PC-3 (cell line): ENCODE data around the gene NAT9. TPM values are rescaled to one million over a fixed set of nuclear protein-coding genes. Genes with fewer than 3 reads are reported as not detected.

ENCODE experiments used
- ATAC-seq: fragments of 200-7000 bp; cut with Tn5 transposase; 2 replicates; pipeline ENCODE4 v1.9.1; 2020; ENCODE audit warnings: mild to moderate bottlenecking, moderate library complexity
- BruUV-seq: library from RNA; stranded (reverse); fragments of 400-500 nt; replicated peaks from 2 replicates; lab custom pipeline; 2021; lab: Mats Ljungman, UMichigan
- CTCF ChIA-PET: fragments of 300-600 bp; sonication (Branson Sonifier 250); formaldehyde crosslinking; loops from one replicate; lab custom pipeline; 2022; ENCODE audit warnings: antibody characterized with exemption; lab: Charles Lee
- POLR2A ChIA-PET: fragments of 300-600 bp; sonication (Branson Sonifier 250); formaldehyde crosslinking; loops from one replicate; lab custom pipeline; 2022; ENCODE audit warnings: antibody characterized with exemption; ENCODE audit not compliant: unreplicated experiment; lab: Charles Lee
- DNase-seq: peaks from one replicate; pipeline ENCODE4 v3.0.0-alpha.2; 2015
- H2AFZ ChIP-seq: fragments of 300-600 bp; sonication (generic); 2 replicates; pipeline ENCODE4 v1.6.0; 2016; ENCODE audit warnings: antibody characterized with exemption, low read length
- H3F3A ChIP-seq: fragments of 300-600 bp; sonication (generic); one replicate; pipeline ENCODE4 v1.6.0; 2017; ENCODE audit warnings: antibody characterized with exemption, low read length, control low read depth, mild to moderate bottlenecking; ENCODE audit not compliant: unreplicated experiment
- H3K27ac ChIP-seq: fragments of 300-600 bp; sonication (generic); 2 replicates; pipeline ENCODE4 v1.5.1; 2016; ENCODE audit warnings: mild to moderate bottlenecking, low read length
- H3K27me3 ChIP-seq: fragments of 300-600 bp; sonication (generic); 2 replicates; pipeline ENCODE4 v1.6.1; 2016; ENCODE audit warnings: low read length, mixed read lengths
- H3K36me3 ChIP-seq: fragments of 300-600 bp; sonication (generic); 2 replicates; pipeline ENCODE4 v1.6.1; 2016; ENCODE audit warnings: low read depth, mixed run types, low read length, mixed read lengths
- H3K4me1 ChIP-seq: fragments of 300-600 bp; sonication (generic); 2 replicates; pipeline ENCODE4 v1.5.1; 2016; ENCODE audit warnings: low read length; ENCODE audit not compliant: insufficient read depth
- H3K4me2 ChIP-seq: fragments of 300-600 bp; sonication (generic); 2 replicates; pipeline ENCODE4 v1.6.0; 2016; ENCODE audit warnings: low read length
- H3K4me3 ChIP-seq: fragments of 300-600 bp; sonication (generic); 2 replicates; pipeline ENCODE4 v1.5.1; 2016; ENCODE audit warnings: mild to moderate bottlenecking, low read length, mixed read lengths
- H3K79me2 ChIP-seq: fragments of 300-600 bp; sonication (generic); 2 replicates; pipeline ENCODE4 v1.6.1; 2017; ENCODE audit warnings: low read length, mixed read lengths
- H3K9ac ChIP-seq: fragments of 300-600 bp; sonication (generic); 2 replicates; pipeline ENCODE4 v1.6.0; 2016; ENCODE audit warnings: mild to moderate bottlenecking, low read length
- H3K9me2 ChIP-seq: fragments of 300-600 bp; sonication (generic); replicated peaks from 2 replicates; pipeline ENCODE4 v1.6.1; 2016; ENCODE audit warnings: mixed run types, low read length, mixed read lengths
- H3K9me3 ChIP-seq: fragments of 300-600 bp; sonication (generic); 2 replicates; pipeline ENCODE4 v1.6.1; 2016; ENCODE audit warnings: low read length, mixed read lengths
- H4K20me1 ChIP-seq: fragments of 300-600 bp; sonication (generic); 2 replicates; pipeline ENCODE4 v1.6.1; 2016; ENCODE audit warnings: low read length, mixed read lengths
- CTCF ChIP-seq: fragments of 300-600 bp; sonication (generic); conservative IDR thresholded peaks from 2 replicates; pipeline ENCODE4 v1.5.1; 2017; ENCODE audit warnings: antibody characterized with exemption, low read depth, mild to moderate bottlenecking, low read length
- EZH2 ChIP-seq: fragments of 300-600 bp; sonication (generic); IDR thresholded peaks from one replicate; pipeline ENCODE4 v1.6.1; 2017; ENCODE audit warnings: antibody characterized with exemption, mild to moderate bottlenecking, low read length; ENCODE audit not compliant: unreplicated experiment
- EZH2phosphoT487 ChIP-seq: fragments of 300-600 bp; sonication (generic); IDR thresholded peaks from 2 replicates; pipeline ENCODE4 v1.6.1; 2018; ENCODE audit warnings: mild to moderate bottlenecking, antibody characterized with exemption, low read length, borderline replicate concordance
- intact Hi-C: fragments of 100-400 bp; cut with micrococcal nuclease; formaldehyde crosslinking; loops from 2 replicates; pipeline ENCODE4 v1.9.0; 2023
- total RNA-seq: library from RNA; depleted of rRNA; stranded (reverse); fragments of >200 nt; gene quantifications from 2 replicates; pipeline ENCODE4 v1.2.3, GENCODE V29; 2014

NAT9 gene
- total RNA-seq, 1 experiment from 2014 or later, result 55.4 TPM

GRCh38 chr17:74819801-74820436, 43.8 kb upstream of the NAT9 start:
- DNase-seq (no peak), ATAC-seq (no peak)
- Histone ChIP-seq H3K4me3 (no peak overlapping the region), H2AFZ (no peak overlapping the region), H3K79me2 (no peaks in the 10 kb centered on the region), H3K27ac (no peak overlapping the region), H3K4me1 (no peaks in the 10 kb centered on the region), H3F3A (no peaks in the 10 kb centered on the region), H3K9ac (no peak overlapping the region), H3K27me3 (no peaks in the 10 kb centered on the region), H3K4me2 (no peak overlapping the region), H4K20me1 (no peaks in the 10 kb centered on the region), H3K36me3 (no peaks in the 10 kb centered on the region), H3K9me2 (no peaks in the 10 kb centered on the region), H3K9me3 (no peaks in the 10 kb centered on the region)
- ChIA-PET CTCF (no interaction called here), POLR2A (no interaction called here)
- TF ChIP-seq CTCF, result no peak
- BruUV-seq, result no TSS peak
- intact Hi-C loops, result no loop called here

GRCh38 chr17:74818291-74818938, 42.3 kb upstream of the NAT9 start:
- no TSS peak for BruUV-seq
- TF ChIP-seq EZH2phosphoT487, result no peak
- H3K9me3 ChIP-seq, result no peaks in the 10 kb centered on the region
- no peak overlapping the region for H3K27ac ChIP-seq
- no peak overlapping the region for H2AFZ ChIP-seq
- no peak overlapping the region for H3K9ac ChIP-seq
- ChIA-PET POLR2A (no interaction called here), CTCF (no interaction called here)
- DNase-seq (no peak), ATAC-seq (no peak)
- no peaks in the 10 kb centered on the region for H3K27me3 ChIP-seq
- H3F3A ChIP-seq, result no peaks in the 10 kb centered on the region
- H4K20me1 ChIP-seq, result no peaks in the 10 kb centered on the region
- H3K4me1 ChIP-seq, result no peaks in the 10 kb centered on the region
- no peaks in the 10 kb centered on the region for H3K9me2 ChIP-seq
- intact Hi-C loops, result no loop called here
- no peak overlapping the region for H3K4me2 ChIP-seq
- H3K79me2 ChIP-seq, result no peaks in the 10 kb centered on the region
- H3K36me3 ChIP-seq, result no peaks in the 10 kb centered on the region
- H3K4me3 ChIP-seq, result no peak overlapping the region

GRCh38 chr17:74816905-74817620, 40.9 kb upstream of the NAT9 start:
- Histone ChIP-seq H2AFZ (no peak overlapping the region), H3K36me3 (no peaks in the 10 kb centered on the region), H3K27me3 (no peaks in the 10 kb centered on the region), H3K9me2 (no peaks in the 10 kb centered on the region), H4K20me1 (no peaks in the 10 kb centered on the region), H3K9ac (no peak overlapping the region), H3K27ac (no peak overlapping the region), H3K79me2 (no peaks in the 10 kb centered on the region), H3K9me3 (no peaks in the 10 kb centered on the region), H3K4me2 (no peak overlapping the region), H3K4me3 (no peak overlapping the region), H3K4me1 (no peaks in the 10 kb centered on the region), H3F3A (no peaks in the 10 kb centered on the region)
- CTCF ChIA-PET, result no interaction called here
- DNase-seq, result no peak
- BruUV-seq, result no TSS peak
- no peak for TF ChIP-seq CTCF
- no peak for TF ChIP-seq EZH2phosphoT487
- TF ChIP-seq EZH2, result no peak
- POLR2A ChIA-PET, result no interaction called here
- intact Hi-C loops, result no loop called here
- ATAC-seq, result no peak
